ENCODE measurements around the gene TMPRSS12.
"Not testable (repeated sequence)": the region's sequence is repeated elsewhere in the genome, so short reads cannot be mapped to it uniquely, and the experiment has no call there.

TMPRSS12 gene

GRCh38 chr12:50845021-50845647, 2.4 kb downstream of the TMPRSS12 start:
- H3K27ac ChIP-seq: no peak overlapping the region
- TF ChIP-seq, protein P1, sequence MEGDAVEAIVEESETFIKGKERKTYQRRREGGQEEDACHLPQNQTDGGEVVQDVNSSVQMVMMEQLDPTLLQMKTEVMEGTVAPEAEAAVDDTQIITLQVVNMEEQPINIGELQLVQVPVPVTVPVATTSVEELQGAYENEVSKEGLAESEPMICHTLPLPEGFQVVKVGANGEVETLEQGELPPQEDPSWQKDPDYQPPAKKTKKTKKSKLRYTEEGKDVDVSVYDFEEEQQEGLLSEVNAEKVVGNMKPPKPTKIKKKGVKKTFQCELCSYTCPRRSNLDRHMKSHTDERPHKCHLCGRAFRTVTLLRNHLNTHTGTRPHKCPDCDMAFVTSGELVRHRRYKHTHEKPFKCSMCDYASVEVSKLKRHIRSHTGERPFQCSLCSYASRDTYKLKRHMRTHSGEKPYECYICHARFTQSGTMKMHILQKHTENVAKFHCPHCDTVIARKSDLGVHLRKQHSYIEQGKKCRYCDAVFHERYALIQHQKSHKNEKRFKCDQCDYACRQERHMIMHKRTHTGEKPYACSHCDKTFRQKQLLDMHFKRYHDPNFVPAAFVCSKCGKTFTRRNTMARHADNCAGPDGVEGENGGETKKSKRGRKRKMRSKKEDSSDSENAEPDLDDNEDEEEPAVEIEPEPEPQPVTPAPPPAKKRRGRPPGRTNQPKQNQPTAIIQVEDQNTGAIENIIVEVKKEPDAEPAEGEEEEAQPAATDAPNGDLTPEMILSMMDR (conservative IDR thresholded peaks at IDR 0.05): no peak

GRCh38 chr12:50848963-50849362, 6.2 kb downstream of the TMPRSS12 start:
- TF ChIP-seq, protein P1 (conservative IDR thresholded peaks at IDR 0.05): no peak
- no peak overlapping the region for H3K27ac ChIP-seq

DNA sequence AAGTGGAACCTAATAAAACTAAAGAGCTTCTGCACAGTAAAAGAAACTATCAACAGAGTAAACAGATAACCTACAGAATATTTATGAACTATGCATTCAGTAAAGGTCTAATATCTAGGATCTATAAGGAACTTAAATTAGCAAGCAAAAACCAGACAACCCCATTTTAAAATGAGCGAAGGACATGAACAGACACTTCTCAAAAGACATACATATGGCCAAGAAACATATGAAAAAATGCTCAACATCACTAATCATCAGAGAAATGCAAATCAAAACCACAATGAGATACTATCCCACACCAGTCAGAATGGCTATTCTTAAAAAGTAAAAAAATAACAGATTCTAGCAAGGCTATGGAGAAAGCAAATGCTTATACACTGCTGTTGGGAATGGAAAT, 12.5 kb downstream of the TMPRSS12 start:
- not testable (repeated sequence) for H3K27ac ChIP-seq

DNA sequence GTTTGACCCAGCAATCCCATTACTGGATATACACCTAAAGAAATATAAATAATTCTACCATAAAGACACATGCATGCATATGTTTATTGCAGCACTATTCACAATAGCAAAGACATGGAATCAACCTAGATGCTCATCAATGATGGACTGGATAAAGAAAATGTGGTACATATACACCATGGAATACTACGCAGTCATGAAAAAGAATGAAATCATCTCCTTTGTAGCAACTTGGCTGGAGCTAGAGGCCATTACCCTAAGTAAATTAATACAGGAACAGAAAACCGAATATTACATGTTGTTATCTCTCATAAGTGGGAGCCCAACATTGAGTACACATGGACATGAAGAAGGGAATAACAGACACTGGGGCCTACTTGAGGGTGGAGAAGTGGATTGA, 13.0 kb downstream of the TMPRSS12 start:
- not testable (repeated sequence) for H3K27ac ChIP-seq

DNA sequence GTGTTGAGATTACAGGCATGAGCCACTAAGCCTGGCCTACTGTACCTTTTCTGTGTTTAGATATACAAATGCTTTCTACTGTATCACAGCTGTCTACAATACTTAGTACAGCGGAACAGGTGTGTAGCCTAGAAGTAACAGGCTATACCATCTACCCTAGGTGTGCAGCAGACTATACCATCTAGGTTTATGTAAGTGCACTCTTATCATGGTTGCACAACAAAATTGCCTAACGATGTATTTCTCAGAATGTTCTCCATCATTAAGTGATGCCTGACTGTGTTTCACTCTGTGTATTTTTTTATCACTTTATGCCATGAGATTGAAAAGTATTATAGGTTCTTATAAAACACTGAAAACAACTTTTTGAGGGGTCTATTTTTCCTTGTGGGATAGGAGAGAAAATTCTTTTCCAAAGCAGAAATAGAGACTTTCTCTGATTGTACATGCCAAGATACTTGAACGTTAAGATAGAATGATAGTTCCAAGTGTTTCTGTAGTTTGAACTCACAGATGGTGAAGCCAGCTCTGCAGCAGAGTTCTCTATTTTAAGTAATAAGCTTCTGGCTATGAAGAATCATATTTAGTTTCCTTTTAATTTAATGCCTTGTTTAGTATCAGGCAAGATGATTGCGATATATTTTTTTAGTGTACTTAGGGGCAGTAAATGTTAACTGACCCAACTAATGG, 17.0 kb downstream of the TMPRSS12 start:
- TF ChIP-seq, protein P1 (conservative IDR thresholded peaks at IDR 0.05): no peak
- no peak overlapping the region for H3K27ac ChIP-seq

DNA sequence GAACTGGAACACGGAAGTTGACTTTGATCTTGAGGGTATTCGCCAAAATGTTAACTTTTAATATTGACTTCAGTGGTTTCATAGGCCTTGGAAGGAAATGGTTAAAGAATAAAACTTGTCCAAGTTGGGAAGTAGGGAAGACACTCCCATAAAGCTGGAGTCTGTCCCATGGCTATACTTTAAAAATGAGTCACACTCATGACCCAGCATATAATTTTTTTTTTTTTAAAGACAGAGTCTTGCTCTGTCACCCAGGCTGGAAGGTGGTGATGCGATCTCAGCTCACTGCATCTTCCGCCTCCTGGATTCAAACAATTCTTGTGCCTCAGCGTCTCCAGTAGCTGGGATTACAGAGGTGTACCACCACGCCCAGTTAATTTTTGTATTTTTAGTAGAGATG, 19.6 kb downstream of the TMPRSS12 start:
- H3K27ac ChIP-seq: no peak overlapping the region

DNA sequence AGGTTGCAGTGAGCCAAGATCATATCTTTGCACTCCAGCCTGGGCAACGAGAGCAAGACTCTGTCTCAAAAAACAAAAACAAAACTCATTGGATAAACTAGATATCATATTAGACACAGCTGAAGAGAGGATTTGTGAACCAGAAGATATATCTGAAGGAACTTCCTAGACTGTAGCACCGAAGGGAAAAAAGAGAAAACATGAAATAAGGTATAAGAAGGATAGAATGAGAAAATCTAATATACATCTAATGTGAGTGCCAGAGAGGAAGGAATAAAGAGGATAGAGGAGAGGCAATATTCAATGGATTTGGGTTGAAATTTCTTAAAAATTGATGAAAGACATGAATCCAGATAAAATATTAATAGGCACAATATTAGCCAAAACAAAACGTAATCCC, 22.5 kb downstream of the TMPRSS12 start:
- H3K27ac ChIP-seq: no peak overlapping the region
- TF ChIP-seq, protein P1 (conservative IDR thresholded peaks at IDR 0.05): no peak

More for the DNA sequence above, 19.6 kb downstream of the TMPRSS12 start:
- TF ChIP-seq, protein P1 (conservative IDR thresholded peaks at IDR 0.05): no peak

- not testable (repeated sequence) for H3K27ac ChIP-seq
Measured at GRCh38 chr12:50868881-50869280, 26.2 kb downstream of the TMPRSS12 start.

- TF ChIP-seq, protein P1 (conservative IDR thresholded peaks at IDR 0.05): no peak
- no peak overlapping the region for H3K27ac ChIP-seq
Measured at GRCh38 chr12:50882563-50882962, 39.8 kb downstream of the TMPRSS12 start.
